HUES6 (cell line): ENCODE measurements around the gene GBA2.

Source experiments
- H3K27ac ChIP-seq: 2 replicates; pipeline ENCODE4 v1.7.0; 2013; ENCODE audit warnings: low read depth, mild to moderate bottlenecking, low read length, inconsistent platforms
- H3K27me3 ChIP-seq: 2 replicates; pipeline ENCODE4 v1.6.1; 2013; ENCODE audit warnings: low read length; ENCODE audit not compliant: control insufficient read depth, insufficient read depth
- H3K36me3 ChIP-seq: 2 replicates; pipeline ENCODE4 v1.6.1; 2013; ENCODE audit warnings: low read length; ENCODE audit not compliant: control insufficient read depth, insufficient read depth
- H3K4me1 ChIP-seq: 2 replicates; pipeline ENCODE4 v1.6.1; 2013; ENCODE audit warnings: low read length; ENCODE audit not compliant: control insufficient read depth, insufficient read depth
- H3K4me3 ChIP-seq: 2 replicates; pipeline ENCODE4 v1.5.1; 2013; ENCODE audit warnings: low read depth, low read length
- H3K9ac ChIP-seq: one replicate; pipeline ENCODE4 v1.6.1; 2013; ENCODE audit warnings: mild to moderate bottlenecking, low read length
- H3K9me3 ChIP-seq: 2 replicates; pipeline ENCODE4 v1.6.1; 2013; ENCODE audit warnings: low read depth, low read length; ENCODE audit not compliant: control insufficient read depth, insufficient read depth

GBA2 gene

GRCh38 chr9:35754264-35754663, 5.2 kb upstream of the GBA2 start, which contains the start of gene MSMP:
Gene MSMP (minus strand): TSS chr9:35754276. CDS start chr9:35754129, 147 bp downstream.
- Histone ChIP-seq H3K27me3 (no peaks in the 10 kb centered on the region), H3K9me3 (no peaks in the 10 kb centered on the region), H3K4me3 (no peak within 1 kb of the TSS), H3K27ac (no peak within 1 kb of the TSS), H3K4me1 (peaks cover 9% of the 10 kb centered on the region; the same call in 1 of the 2 replicates), H3K36me3 (peaks cover 40% of the 10 kb centered on the region), H3K9ac (no peak within 1 kb of the TSS)

- Histone ChIP-seq H3K9me3 (no peaks in the 10 kb centered on the region), H3K27me3 (no peaks in the 10 kb centered on the region), H3K4me3 (no peak overlapping the region), H3K27ac (no peak overlapping the region), H3K9ac (no peak overlapping the region), H3K36me3 (peaks cover 40% of the 10 kb centered on the region), H3K4me1 (peaks cover 9% of the 10 kb centered on the region; the same call in 1 of the 2 replicates)
Measured at GRCh38 chr9:35753466-35753865, 4.4 kb upstream of the GBA2 start.

DNA sequence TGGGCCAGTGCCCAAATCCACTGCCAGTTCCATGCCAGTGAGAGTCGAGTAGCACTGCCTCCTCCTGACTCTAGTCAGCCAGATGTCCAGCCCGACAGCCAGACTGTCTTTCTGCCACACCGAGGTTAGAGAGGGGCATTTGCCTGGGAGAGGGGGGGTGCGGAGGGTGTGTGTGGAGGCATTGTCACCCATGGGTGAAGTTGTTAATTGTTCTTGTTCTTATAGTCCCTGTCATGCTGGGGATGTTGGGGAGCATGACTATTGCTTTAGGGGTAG, 1.2 kb upstream of the GBA2 start:
- Histone ChIP-seq H3K27me3 (no peaks in the 10 kb centered on the region), H3K4me1 (peaks cover 18% of the 10 kb centered on the region), H3K36me3 (peaks cover 42% of the 10 kb centered on the region), H3K9me3 (no peaks in the 10 kb centered on the region), H3K9ac (no peak overlapping the region), H3K27ac (no peak overlapping the region), H3K4me3 (peak overlapping the region; percentile 80)

DNA sequence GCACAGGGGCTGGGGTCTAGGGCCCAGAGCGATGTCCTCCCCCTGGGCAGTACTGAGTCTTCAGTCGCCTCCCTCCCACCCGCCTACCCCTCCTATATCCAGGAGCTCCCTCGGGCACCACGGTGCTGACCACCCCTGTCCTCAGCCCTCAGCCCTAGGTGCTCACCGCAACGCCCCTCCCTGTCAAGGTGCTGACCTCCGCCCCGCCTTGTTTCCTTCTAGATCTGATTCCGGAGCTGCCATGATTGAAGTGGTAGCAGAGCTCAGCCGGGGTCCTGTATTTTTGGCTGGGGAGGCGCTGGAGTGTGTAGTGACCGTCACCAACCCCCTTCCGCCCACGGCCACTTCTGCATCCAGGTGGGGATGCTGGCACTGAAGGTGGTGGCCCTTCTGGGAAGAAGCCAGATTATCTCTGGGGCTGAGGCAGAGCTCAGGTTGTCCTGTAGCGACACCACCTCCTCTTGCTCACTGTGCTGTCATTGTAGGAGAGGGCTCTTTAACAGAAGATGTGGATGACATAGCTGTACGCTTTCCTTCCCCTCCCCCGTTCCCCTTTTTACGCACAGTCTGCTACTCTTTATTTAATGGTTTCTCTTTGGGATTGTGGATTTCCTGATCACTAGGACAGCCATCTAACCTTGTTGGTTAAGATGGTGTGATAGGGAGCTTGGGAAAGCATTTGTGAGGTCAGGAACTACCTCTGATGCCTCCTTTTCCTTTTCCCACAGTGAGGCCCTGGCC, 657 bp upstream of the GBA2 start:
- Histone ChIP-seq H3K4me3 (peak overlapping the region; percentile 80), H3K27ac (0 out of 2 replicates have a peak overlapping the region, but pooled peaks have one; percentile 13), H3K9ac (peak overlapping the region; percentile 76), H3K36me3 (peaks cover 44% of the 10 kb centered on the region), H3K9me3 (no peaks in the 10 kb centered on the region), H3K27me3 (no peaks in the 10 kb centered on the region), H3K4me1 (peaks cover 18% of the 10 kb centered on the region)

GRCh38 chr9:35748242-35748857, 678 bp downstream of the GBA2 start:
- H3K4me3 ChIP-seq = peak overlapping the region; percentile 80
- no peaks in the 10 kb centered on the region for H3K9me3 ChIP-seq
- H3K27me3 ChIP-seq = no peaks in the 10 kb centered on the region
- peaks cover 18% of the 10 kb centered on the region for H3K4me1 ChIP-seq
- peak overlapping the region; percentile 67 for H3K9ac ChIP-seq
- peaks cover 48% of the 10 kb centered on the region for H3K36me3 ChIP-seq
- peak overlapping the region; percentile 40; the same call in 1 of the 2 replicates for H3K27ac ChIP-seq

GRCh38 chr9:35746583-35746982, 2.4 kb downstream of the GBA2 start:
- peaks cover 18% of the 10 kb centered on the region for H3K4me1 ChIP-seq
- no peak overlapping the region for H3K27ac ChIP-seq
- H3K36me3 ChIP-seq = peaks cover 48% of the 10 kb centered on the region

DNA sequence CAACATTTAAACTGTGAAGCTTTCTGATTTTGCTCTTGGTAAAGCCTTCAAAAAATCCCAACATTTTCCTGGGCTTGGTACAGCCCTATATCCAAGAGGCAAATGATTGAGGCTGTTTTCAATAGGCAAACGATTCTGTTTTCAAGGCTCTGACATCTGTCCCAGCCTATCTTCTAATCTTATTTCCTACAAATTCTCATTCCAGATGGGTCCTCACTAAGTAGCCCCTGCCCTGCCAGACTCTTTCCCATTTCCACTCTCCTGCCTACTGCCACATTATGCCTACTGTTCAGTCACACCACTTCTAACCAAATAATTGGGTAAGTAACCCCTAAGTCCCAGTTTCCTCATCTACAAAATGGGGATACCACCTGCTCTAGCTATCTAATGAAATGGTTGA, 3.5 kb downstream of the GBA2 start:
- Histone ChIP-seq H3K4me1 (peaks cover 18% of the 10 kb centered on the region), H3K9ac (no peak overlapping the region), H3K27me3 (no peaks in the 10 kb centered on the region), H3K9me3 (no peaks in the 10 kb centered on the region), H3K36me3 (peaks cover 46% of the 10 kb centered on the region), H3K4me3 (0 out of 2 replicates have a peak overlapping the region, but pooled peaks have one; percentile 25), H3K27ac (no peak overlapping the region)

More at GRCh38 chr9:35746583-35746982, 2.4 kb downstream of the GBA2 start:
- Histone ChIP-seq H3K9me3 (no peaks in the 10 kb centered on the region), H3K4me3 (peak overlapping the region; percentile 80), H3K27me3 (no peaks in the 10 kb centered on the region), H3K9ac (no peak overlapping the region)

- Histone ChIP-seq H3K9ac (no peak overlapping the region), H3K27ac (no peak overlapping the region), H3K4me3 (no peak overlapping the region), H3K36me3 (peaks cover 62% of the 10 kb centered on the region), H3K4me1 (peaks cover 13% of the 10 kb centered on the region), H3K27me3 (no peaks in the 10 kb centered on the region), H3K9me3 (no peaks in the 10 kb centered on the region)
Measured at GRCh38 chr9:35743880-35744518, 5.0 kb downstream of the GBA2 start.

DNA sequence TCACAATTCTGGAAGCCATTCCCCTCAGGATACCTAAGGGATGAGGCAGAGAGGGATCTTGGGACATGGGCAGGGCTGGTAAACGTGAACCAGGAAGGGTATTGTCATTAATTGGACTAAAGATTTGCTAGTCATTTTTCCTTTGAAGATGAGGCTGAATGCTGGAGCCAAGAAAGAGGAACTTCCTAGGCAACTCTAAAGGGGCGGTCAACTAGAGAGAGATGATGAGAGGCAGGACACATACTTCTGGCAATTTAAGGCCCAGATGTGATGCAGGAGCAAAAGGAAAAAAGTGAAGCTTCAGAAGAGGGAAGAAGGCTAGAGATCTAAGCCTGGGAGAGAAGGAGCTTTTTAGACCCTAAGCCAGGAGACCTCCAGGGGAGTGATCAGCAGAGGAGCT, 5.6 kb downstream of the GBA2 start:
- Histone ChIP-seq H3K4me3 (no peak overlapping the region), H3K27ac (no peak overlapping the region), H3K27me3 (no peaks in the 10 kb centered on the region), H3K9ac (no peak overlapping the region), H3K4me1 (peaks cover 13% of the 10 kb centered on the region), H3K9me3 (no peaks in the 10 kb centered on the region), H3K36me3 (peaks cover 67% of the 10 kb centered on the region)

GRCh38 chr9:35741740-35742139, 7.3 kb downstream of the GBA2 start:
- no peak overlapping the region for H3K9ac ChIP-seq
- H3K9me3 ChIP-seq = no peaks in the 10 kb centered on the region
- no peak overlapping the region for H3K4me3 ChIP-seq
- H3K27me3 ChIP-seq = no peaks in the 10 kb centered on the region
- H3K36me3 ChIP-seq = peaks cover 84% of the 10 kb centered on the region
- no peak overlapping the region for H3K27ac ChIP-seq
- H3K4me1 ChIP-seq = no peaks in the 10 kb centered on the region

DNA sequence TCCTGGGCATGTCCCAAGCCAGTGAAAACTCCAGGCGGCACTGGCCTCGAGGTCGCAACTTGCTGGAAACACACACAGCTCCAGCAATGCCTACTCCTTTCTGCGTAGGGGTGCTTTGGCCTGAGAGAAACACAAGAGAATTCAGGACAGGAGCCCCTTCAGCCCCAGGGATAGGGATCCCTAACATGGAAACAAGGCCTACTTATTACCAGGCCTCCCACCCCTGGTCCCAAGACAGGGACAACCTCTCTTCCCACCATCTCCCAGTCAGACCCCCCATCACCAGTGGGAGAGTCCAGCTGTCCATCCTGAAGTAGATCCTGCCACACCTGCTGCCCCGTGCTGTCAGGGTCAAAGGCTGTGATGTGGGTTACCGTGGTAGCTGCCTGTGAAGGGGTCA, 8.8 kb downstream of the GBA2 start:
- no peaks in the 10 kb centered on the region for H3K27me3 ChIP-seq
- no peaks in the 10 kb centered on the region for H3K4me1 ChIP-seq
- H3K36me3 ChIP-seq = peaks cover 95% of the 10 kb centered on the region
- H3K9ac ChIP-seq = no peak overlapping the region
- H3K27ac ChIP-seq = no peak overlapping the region
- H3K4me3 ChIP-seq = no peak overlapping the region
- no peaks in the 10 kb centered on the region for H3K9me3 ChIP-seq
